ENCODE measurements around the gene PACRG. TPM values are rescaled to one million over a fixed set of nuclear protein-coding genes. Genes with fewer than 3 reads are reported as not detected.
"Not testable (repeated sequence)": the region's sequence is repeated elsewhere in the genome, so short reads cannot be mapped to it uniquely, and the experiment has no call there.

PACRG gene
- total RNA-seq, 1 donor from 2014 or later, result under 0.01 TPM

DNA sequence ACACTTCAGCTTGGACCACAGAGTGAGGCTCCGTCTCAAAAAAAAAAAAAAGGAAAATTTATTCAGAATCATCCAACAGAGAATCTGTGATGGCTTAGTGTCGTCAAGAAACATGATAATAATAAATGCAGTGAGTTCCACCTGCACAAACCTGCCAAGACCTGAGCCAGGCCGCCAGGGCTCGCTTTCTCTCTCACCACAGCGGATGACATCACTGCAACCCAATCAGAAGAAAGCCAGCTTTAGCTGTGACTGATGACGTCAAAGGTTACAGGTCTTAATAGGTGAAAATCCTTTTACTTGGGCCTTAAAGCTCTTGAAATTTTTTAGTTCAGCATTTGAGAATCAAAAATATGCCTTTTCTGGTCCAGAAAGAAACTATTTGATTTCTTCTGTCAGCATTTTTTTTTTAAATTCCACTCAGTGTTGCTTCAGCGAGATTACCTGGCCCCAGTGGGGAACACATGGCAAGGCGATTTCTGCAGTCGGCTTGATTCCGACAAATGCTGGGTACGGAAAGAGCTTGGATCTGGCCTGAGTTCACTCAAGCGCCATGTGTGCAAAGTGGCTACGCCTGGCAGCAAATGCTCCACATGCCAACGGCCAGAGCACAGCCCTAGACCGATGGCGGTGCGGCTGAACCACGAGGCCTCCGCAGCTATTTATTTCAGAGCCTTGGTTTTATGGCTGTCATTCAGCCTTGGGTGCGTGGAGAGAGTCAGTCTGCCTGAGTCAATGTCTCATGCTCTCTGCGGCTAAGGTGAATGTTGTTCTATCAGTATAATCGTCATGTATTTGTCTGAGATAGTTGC, 581.1 kb downstream of the PACRG start:
- DNase-seq (ENCODE audit: low read depth in 2 of 2), result no peak

DNA sequence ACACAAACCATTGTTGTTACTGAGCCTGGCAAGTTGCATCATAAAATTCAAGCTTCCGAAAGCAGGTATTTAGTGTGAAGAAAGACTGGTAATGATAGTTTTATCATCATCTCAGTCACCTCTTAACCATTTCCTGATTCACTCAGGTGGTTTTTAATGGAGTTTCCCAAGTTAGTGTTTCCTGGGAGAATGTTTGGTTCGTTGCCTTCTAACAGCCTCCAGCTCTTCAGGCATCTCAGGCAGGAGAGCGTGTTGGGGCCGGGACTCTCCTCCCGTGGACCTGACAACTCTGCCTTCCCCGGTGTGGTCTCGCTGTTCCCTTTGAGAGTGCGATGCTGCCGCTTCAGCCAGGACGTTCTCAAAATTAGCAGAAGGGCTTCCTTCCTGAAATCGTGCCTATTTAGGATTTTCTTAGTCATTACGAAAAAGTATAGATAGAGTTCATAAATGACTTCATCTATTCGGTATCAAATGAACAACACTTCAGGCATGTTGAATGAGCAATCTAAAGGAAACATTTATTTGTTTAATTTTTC, 581.8 kb downstream of the PACRG start:
- peak; percentile 23 to 49 for DNase-seq (ENCODE audit: low read depth in 2 of 2)

DNA sequence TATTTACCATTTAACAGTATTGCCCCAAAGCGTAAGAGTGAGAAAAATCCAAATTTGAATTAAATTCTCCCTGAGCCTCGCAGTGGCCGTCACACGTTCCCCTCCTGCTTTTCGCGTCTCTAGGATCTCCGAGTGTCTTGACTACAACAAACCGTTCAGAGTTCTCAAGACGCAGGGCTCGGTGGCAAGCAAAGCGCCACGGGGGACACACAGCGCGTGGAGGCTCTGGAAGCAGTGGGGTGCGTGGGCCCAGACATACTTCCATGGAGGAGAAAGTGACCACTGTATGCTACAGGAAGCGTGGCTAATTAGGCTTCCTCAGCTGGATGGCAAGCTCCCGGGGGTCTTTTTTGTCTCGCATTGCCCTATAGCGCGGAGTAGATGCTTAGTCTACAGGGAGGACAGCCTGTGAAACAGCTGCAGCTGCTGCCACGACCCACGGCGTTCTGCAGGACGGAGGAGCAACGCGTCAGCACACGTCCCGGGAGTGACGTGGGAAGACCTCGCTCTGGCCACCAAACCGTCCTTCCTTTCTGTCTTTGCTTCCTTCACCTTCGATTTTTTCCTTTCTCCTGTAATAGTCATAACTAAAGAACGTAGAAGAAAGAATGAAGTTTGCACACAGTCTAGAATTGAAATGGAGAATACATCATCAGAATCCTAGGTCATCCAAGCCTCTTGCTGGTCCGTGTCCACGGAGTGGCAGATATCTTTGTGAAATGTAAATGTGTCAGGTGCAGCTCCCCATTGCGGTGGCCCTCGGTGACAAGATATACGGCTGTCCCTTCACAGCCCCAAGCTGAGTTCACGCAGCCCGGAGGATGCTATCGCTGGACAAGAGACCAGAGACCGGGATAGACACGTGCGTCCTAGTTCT, 582.6 kb downstream of the PACRG start:
- no peak for DNase-seq (ENCODE audit: low read depth in 2 of 2)

DNA sequence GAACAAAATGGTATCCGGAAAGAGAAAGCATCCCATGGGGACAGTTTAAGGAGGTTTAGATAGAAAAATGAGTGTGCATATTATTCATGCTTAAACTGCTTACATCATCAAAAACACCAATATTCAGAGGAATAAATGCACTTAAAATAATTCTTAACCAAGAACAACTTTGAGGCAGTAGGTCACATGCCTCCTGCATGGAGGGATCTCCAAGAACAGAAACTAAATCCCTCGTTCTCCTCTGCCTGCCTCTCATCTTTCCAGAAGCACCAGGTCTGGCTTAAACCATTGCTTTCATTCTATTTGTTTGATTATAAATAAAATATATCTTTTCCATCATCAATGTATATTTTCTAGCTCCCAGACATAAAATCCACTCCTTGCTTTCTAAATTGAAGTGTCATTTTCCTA, 583.2 kb downstream of the PACRG start:
- no peak for DNase-seq (ENCODE audit: low read depth in 2 of 2)

DNA sequence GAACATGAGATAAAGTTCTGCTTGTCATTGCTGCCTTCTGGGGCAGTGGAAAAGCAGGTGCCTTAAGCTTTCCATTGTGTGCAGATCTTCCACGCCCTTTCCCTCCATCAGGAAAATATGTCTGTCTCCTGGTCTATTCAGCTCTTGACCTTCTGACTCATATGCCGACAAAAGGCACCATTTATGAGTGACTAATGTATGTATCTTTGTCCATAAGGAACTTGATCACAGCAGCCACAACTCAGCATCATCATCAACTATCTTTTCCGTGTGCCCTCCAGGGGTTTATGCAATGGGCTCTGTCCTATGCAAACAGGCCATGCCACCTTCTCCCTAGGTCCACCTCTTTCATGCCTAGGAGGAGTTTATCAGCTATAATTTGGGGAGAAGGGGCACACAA, 584.1 kb downstream of the PACRG start:
- peak in 1 of 2 donors; percentile 59 for DNase-seq (ENCODE audit: low read depth in 2 of 2)

DNA sequence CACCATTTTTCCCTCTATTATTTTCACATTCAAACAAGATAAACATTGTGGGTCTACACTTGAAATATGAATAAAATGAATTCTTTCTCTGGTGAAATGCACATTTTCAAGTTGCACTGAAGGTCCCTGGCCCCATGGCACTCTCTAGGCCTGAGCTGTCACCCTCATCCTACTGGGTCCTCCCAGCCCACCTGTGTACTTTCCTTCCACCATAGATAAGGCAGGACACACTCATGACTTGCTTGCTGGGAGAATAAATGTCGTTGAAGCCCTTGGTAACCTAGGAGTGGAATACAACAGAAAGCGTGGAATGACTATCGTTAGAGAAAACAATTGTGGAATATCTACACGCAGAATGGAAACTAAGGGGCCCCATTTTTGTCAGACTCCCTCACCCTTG, 585.8 kb downstream of the PACRG start:
- no peak for DNase-seq (ENCODE audit: low read depth in 2 of 2)

DNA sequence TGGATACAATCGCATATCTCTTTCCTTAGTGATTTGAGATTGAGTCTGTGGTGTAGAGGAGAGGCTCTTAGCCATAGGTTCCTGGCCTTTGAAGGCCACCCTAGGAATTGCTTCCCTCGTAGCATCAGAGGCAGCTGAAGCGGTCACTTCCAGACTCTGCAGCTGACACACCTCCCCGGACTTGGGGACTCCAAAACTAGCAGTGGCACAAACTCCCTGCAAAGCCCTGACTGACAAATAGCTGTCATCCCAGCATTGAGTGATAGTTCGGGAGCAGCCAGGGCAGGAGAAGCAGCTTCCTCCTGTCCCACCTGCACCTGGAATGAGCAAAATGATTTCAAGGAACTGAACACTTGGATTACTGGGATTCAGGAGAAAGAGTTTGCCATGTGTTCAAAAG, 586.2 kb downstream of the PACRG start:
- no peak for DNase-seq (ENCODE audit: low read depth in 2 of 2)

DNA sequence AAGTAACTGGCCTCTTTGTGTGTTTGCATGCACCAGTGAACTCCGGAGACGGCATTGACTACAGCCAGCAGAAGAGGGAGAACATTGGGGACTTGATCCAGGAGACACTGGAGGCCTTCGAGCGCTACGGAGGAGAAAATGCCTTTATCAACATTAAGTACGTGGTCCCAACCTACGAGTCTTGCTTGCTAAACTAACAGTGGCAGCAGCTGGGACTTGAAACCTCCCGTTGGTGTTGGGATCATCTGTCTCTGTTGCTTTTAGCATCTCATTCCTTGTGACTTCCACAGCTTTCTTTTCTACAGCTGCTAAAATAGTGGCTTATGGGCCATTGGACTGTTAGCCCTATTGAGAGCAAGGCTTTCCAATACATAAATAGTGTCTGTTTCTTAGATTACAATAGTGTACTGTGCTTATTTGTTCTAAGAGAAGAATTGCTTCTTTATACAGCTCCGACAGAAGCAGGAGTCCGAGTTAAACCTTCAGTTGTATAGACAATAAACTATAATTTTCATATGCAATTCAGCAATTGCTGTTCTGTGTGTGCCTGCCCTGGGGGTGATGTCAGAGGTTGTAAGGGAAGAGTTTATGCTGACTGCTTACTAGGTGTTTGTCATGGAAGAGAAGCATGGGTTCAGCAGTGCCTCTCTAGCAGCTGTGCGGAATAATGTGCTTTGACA, 587.2 kb downstream of the PACRG start:
- no peak for DNase-seq (ENCODE audit: low read depth in 2 of 2)

DNA sequence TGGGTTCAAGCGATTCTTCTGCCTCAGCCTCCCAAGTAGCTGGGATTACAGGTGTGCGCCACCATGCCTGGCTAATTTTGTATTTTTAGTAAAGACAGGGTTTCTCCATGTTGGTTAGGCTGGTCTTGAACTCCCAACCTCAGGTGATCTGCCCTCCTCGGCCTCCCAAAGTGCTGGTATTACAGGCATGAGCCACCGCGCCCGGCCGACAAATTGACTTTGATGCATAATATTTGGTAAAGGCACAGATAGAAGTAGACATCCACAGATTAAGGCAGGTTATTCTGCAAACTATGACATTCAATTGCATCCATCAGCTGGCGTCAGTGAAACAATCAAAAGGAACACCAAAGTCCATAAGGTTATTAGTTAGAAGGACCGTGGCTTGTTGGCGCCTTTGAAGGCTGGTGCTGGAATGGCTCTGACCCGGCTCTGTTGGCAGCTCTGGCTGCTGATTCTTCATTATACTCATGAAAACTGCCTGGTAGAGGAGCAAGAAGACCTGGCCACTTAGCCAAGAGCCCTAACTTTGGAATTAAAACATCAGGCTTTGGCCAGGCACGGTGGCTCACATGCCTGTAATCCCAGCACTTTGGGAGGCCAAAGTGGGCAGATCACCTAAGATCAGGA, 589.2 kb downstream of the PACRG start:
- DNase-seq (ENCODE audit: low read depth in 2 of 2), result not testable (repeated sequence)

DNA sequence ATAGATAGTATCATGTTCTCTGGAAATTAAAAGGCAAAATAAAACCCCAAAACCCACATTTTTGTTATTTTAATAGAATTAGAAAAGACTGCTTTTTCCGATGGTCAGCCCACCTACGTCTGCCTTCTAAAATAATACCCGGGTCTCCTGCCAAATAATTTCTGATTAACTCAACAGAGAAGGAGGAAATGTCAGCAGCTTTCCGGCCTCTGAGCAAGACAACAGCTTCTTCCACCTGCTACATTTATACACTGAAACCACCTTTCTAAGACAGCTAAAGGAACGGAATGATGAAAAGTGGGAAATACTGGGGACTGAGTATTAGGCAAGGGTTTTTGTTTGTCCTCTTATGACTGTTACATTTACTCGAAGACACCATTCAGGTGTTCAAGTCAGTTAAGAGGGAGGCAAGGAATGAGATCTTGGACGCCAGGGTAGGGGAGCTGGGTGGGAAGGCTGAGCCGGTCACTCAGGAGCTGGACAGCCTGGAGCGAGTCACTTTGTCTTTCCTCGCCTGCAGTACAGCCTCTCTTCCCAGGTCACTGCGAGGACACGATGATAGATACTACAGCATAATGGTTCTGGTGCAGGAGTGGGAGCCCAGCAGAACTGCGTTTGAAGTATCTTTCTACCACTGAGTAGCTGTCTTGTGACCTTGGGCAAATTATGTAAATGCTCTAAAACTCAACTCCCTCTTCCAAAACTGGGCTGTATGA, 590.5 kb downstream of the PACRG start:
- DNase-seq (ENCODE audit: low read depth in 2 of 2), result peak in 1 of 2 donors; percentile 29

DNA sequence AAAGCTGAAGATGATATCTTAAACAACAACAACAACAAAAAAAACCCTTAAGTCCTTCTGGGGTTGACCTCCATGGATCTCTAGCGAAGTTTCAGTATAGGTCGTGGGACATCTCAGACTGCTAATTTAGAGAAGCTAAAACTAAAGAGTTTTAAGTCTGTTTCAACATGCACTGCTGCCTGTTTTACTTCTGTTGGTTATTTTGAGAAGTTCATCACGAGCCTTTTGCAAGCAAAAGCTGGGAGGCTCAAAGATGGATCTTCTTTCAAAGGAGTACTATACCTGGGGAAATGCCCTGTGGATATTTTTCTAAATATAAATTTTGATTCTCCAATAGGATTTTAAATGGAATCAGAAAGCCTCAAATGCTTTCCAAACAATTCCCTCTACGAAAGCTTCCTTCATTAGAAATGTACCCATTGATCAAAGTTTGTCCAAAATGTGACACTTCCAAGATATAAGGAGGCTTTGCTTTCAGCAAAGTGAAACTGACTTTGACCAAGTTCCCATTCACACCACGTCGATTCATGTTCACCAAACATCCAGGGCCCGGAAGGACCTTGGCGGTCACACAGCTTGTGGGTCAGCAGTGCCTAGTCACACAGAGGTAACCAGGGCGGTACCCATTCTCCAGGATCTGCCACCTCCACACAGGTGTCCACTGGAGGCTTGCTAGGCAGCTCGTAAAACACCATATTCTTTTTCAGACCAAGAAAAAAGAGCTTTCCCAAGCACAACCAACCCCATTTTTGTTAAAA, 592.0 kb downstream of the PACRG start:
- no peak for DNase-seq (ENCODE audit: low read depth in 2 of 2)

DNA sequence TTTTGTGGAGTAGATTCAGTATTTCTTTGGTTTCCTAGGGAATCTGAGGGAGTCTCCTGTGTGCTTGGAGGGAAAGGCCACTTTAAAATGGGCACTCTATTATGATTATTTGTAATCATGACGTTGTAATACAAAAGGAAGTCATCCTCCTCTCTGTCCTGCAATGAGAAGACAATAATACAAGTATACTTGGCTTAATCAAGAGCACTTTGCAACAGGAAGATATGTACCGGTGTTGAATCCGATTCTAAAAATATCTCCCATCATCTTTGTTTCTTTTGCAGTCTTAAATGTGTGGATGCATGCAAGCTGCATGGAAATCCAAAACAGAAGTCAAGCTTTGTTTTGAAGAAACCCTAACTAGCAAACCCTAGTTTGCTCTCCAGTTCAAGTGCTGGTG, 592.6 kb downstream of the PACRG start:
- DNase-seq (ENCODE audit: low read depth in 2 of 2), result no peak

DNA sequence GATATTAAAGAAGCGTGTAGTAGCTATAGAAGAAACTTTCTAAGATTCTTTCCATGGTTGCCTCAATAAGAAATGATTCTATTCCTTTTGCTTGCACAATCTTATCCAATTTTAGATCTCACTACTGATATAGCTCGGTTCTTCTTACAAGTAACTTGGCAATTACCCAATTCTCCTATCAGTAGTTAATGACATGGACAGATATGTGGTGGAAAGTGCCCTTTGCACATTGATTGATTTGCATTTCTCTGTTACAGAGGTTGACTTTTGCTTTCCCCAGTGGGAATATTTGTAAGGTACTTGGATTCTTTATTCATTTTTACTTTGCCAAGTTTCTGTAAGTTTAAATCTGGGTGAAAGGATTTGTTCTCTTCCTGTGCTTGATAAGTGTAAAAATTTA, 593.0 kb downstream of the PACRG start:
- no peak for DNase-seq (ENCODE audit: low read depth in 2 of 2)

DNA sequence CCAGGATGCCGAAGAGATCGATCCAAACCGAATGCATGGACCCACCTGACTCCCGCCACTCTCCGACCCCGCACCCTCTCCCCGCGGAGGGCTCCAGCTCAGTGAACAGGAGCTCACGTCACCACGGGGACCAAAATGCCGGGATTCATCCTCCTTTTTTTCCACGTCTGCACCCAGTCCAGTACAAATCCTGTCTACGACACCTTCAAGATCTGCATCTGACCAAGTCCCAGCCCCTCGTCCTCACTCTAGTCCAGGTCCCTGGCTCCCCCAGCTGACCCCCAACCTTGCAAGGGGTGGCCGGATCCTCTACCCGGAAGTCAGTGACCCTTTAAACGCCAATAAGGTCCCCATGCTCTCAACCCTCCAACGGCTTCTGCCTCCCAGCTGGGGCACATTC, 593.9 kb downstream of the PACRG start:
- DNase-seq (ENCODE audit: low read depth in 2 of 2), result no peak

DNA sequence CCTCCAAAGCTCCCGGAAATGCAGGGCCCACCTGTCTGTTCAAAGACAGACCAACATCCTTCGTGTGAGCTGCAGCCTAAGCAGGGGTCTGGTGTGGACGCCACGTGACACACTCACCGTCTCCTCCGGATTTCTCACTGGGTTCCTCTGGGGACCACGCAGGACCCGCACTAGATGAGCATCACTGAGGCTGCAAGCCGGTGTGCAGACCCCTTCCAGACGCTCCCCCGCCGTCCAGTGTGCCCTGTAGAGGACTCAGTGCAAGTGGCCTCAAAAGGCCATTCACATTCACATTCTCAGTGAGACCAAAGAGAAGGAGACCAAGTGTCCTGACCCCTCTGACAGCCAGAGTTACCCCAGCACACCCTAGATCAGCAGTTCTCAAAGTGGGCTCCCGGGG, 595.5 kb downstream of the PACRG start:
- DNase-seq (ENCODE audit: low read depth in 2 of 2), result no peak

DNA sequence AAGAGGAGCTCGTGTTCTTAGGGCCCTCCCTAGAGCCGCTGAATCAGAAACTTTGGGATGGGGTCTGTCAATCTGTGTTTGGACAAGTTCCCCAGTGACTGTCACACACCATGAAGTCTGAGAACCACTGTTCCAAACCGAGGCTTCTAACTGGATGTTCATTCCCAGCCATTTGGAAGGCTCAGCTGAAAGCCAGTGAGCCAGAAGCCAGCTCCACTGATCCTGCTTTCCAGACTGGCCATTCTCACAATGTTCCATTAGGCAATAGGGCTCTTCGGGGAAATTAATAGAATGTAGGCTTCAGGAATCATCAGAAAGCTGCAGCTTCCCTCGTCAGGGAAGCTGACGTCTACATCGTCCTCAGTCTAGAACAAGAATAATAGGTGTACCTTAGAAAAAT, 595.9 kb downstream of the PACRG start:
- DNase-seq (ENCODE audit: low read depth in 2 of 2), result no peak

DNA sequence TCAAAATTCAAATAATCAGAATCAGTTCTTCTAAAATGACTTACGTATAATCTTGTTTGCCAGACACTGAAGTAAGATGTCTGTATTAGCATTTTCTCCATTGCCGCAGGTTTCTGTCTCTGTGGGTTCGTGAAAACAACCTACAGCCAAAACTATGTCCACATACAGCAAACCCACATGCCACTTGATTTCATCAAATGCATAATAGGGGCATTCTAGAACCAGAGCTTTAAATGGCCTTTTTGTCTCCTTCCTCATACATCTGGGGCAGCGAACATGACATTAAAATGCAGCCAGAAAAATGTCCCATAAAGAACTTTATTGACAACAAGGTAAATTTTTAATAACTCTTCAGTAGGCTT, 596.5 kb downstream of the PACRG start:
- no peak for DNase-seq (ENCODE audit: low read depth in 2 of 2)

DNA sequence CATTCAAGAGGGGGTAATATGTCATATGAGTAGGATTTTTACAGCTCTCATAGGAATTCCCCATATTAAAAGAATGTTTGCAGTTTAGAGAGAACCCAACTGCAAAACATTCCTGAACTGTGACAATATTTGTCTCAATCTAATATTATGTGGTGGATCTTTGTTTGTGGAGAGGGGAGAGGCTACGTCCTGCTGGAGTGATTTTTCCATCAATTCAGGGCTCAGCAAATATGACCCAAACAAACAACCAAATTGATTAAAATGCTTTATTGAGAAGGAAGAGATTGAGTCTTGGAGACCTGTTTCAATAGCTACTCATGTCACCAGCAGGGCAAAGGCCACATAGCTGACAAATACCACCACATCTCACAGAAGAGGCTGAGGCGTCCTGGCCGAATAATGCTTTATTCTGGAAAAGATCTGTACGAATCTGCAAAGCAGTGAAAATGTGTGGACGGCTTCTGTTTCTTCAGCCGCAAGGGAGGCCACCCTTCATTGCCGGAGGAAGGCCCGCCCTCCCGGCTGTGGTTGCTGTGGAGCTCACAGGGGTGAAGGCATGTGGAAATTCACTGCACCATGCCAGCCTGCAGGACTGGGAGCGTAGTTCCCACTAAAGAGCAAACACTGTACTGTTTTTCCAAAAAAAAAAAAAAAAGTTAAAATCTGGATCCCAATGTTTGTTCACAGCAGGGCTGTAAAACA, 597.1 kb downstream of the PACRG start:
- DNase-seq (ENCODE audit: low read depth in 2 of 2), result no peak

DNA sequence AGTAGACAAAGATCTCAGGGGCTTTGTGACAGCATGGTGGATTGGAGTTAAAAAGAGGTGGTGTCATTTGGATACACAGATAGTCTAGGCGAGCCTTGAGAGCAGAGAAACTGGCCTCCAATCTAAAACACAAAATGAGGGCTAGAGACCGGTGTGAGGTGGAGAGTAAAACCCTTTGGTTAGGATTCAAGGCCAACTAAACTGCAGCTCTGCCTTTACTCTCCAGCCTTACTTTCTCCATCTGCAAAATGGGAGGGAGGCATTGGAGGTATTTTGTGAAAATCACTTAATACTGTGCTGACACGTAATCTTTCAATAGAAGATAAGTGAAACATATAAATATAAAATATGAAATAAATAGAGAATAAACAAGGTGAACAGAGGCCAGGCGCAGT, 597.6 kb downstream of the PACRG start:
- no peak for DNase-seq (ENCODE audit: low read depth in 2 of 2)
